ENCODE data around the gene PRKCSH. TPM values are rescaled to one million over a fixed set of nuclear protein-coding genes. Genes with fewer than 3 reads are reported as not detected.

The PRKCSH gene
- total and polyA plus RNA-seq, 2 donors from 2014 or later: 182 to 278 TPM

GRCh38 chr19:11421371-11422098 lies 13.9 kb upstream of the PRKCSH start:
- Histone ChIP-seq H3K27ac (ENCODE audit: low read depth in 2 of 2, low read length in 2 of 2) (peak overlapping the region; percentile 69 to 76), H3K9me3 (ENCODE audit: control insufficient read depth in 2 of 3, insufficient read depth in 1 of 3, low read length in 3 of 3) (no peaks in the 10 kb centered on the region), H3K27me3 (ENCODE audit: control insufficient read depth, insufficient read depth, low read length) (peaks cover 11% of the 10 kb centered on the region), H3K4me1 (ENCODE audit: control insufficient read depth in 2 of 3, insufficient read depth in 2 of 3, low read depth in 1 of 3, low read length in 3 of 3) (peaks cover 0 to 20% (median 6%) of the 10 kb centered on the region in 3 donors), H3K9ac (ENCODE audit: low read length in 3 of 3) (peak overlapping the region in 1 of 3 donors; percentile 78), H3K4me3 (ENCODE audit: low read length in 3 of 3) (peak overlapping the region in 1 of 3 donors; percentile 64), H3K36me3 (ENCODE audit: control insufficient read depth in 2 of 3, insufficient read depth in 3 of 3, low read length in 3 of 3) (no peaks in the 10 kb centered on the region)
- intact Hi-C loops (cut with DNase I): no loop called here
- no peak for FAIRE-seq
- DNase-seq: peak; percentile 37 to 87 (median 46)
- TF ChIP-seq CTCF (IDR thresholded peaks at IDR 0.05; ENCODE audit: borderline replicate concordance, extremely low read depth, insufficient read depth): no peak

GRCh38 chr19:11422163-11423065 lies 13.0 kb upstream of the PRKCSH start:
- peak; percentile 56 to 95 (median 69) for DNase-seq
- Histone ChIP-seq H3K27me3 (ENCODE audit: control insufficient read depth, insufficient read depth, low read length) (peaks cover 11% of the 10 kb centered on the region), H3K4me1 (ENCODE audit: control insufficient read depth in 2 of 3, insufficient read depth in 2 of 3, low read depth in 1 of 3, low read length in 3 of 3) (peaks cover 0 to 17% (median 6%) of the 10 kb centered on the region in 3 donors), H3K9ac (ENCODE audit: low read length in 3 of 3) (no peak overlapping the region), H3K27ac (ENCODE audit: low read depth in 2 of 2, low read length in 2 of 2) (peak overlapping the region; percentile 43 to 69), H3K36me3 (ENCODE audit: control insufficient read depth in 2 of 3, insufficient read depth in 3 of 3, low read length in 3 of 3) (no peaks in the 10 kb centered on the region), H3K9me3 (ENCODE audit: control insufficient read depth in 2 of 3, insufficient read depth in 1 of 3, low read length in 3 of 3) (no peaks in the 10 kb centered on the region), H3K4me3 (ENCODE audit: low read length in 3 of 3) (peak overlapping the region in 2 of 3 donors; percentile 7 to 64)
- intact Hi-C loops (cut with DNase I): no loop called here
- FAIRE-seq: no peak
- no peak for TF ChIP-seq CTCF (IDR thresholded peaks at IDR 0.05; ENCODE audit: borderline replicate concordance, extremely low read depth, insufficient read depth)

- no peaks in the 10 kb centered on the region for H3K36me3 ChIP-seq (ENCODE audit: control insufficient read depth in 2 of 3, insufficient read depth in 3 of 3, low read length in 3 of 3)
- H3K27me3 ChIP-seq (ENCODE audit: control insufficient read depth, insufficient read depth, low read length): peaks cover 11% of the 10 kb centered on the region
- TF ChIP-seq CTCF (IDR thresholded peaks at IDR 0.05; ENCODE audit: borderline replicate concordance, extremely low read depth, insufficient read depth): no peak
- DNase-seq (peak in 2 of 5 donors; percentile 53 to 75), FAIRE-seq (no peak)
- no peaks in the 10 kb centered on the region for H3K9me3 ChIP-seq (ENCODE audit: control insufficient read depth in 2 of 3, insufficient read depth in 1 of 3, low read length in 3 of 3)
- no peak overlapping the region for H3K4me3 ChIP-seq (ENCODE audit: low read length in 3 of 3)
- no peak overlapping the region for H3K27ac ChIP-seq (ENCODE audit: low read depth in 2 of 2, low read length in 2 of 2)
- H3K9ac ChIP-seq (ENCODE audit: low read length in 3 of 3): no peak overlapping the region
- peaks cover 0 to 17% (median 6%) of the 10 kb centered on the region in 3 donors for H3K4me1 ChIP-seq (ENCODE audit: control insufficient read depth in 2 of 3, insufficient read depth in 2 of 3, low read depth in 1 of 3, low read length in 3 of 3)
- intact Hi-C loops (cut with DNase I): no loop called here
These were observed 12.2 kb upstream of the PRKCSH start for GRCh38 chr19:11423164-11423790.

Measured in kidney (tissue), 14 donors.